ENCODE results near the gene EPN1. TPM values are rescaled to one million over a fixed set of nuclear protein-coding genes. Genes with fewer than 3 reads are reported as not detected.
A peak's percentile ranks its signal among the peaks of the same experiment; 100 is the strongest.

The EPN1 gene
- total and polyA plus RNA-seq, 9 of the 15 experiments (the other 6 are each of a cell fraction or from before 2014, with no cell fraction given) = 0.08 to 138 (median 12.7) TPM

DNA sequence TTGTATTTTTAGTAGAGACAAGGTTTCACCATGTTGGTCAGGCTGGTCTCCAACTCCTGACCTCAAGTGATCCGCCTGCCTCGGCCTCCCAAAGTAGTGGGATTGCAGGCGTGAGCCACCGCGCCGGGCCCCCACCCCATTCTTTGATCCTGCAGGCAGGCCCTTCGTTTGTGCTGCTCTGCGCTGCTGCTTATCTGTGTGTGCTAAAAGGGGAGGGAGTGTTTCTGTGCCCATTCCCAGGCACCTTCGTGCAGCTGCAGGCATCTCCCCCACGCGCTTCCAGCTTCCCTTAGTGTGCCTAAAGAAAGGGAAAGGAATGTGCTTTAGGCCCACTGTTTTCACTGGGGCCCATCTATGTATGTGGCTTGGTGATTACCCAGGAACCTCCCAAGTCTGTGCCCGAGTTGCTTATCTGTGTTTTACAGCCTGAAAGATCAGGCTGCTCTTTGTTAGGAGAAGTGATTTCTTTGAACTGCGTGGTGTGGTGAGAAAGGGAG, 27.2 kb downstream of the EPN1 start:
- H2AFZ ChIP-seq (ENCODE audit: low read depth, low read length) = no peak overlapping the region
- H3K4me3 ChIP-seq = no peak overlapping the region
- H3K9ac ChIP-seq (ENCODE audit: insufficient read depth in 1 of 2, low read depth in 2 of 2, low read length in 2 of 2) = peak overlapping the region in 1 of 2 experiments; percentile 36; a peak in 1 of 4 replicates
- peaks cover 28% of the 10 kb centered on the region for H4K20me1 ChIP-seq (replicated peaks; ENCODE audit: control insufficient read depth, insufficient read depth, low read length)
- ChIA-PET POLR2A (interaction anchor here (0.5 to 1.2 kb wide), 5 partner anchors 19 to 48 kb away, joined by 3 to 6 read pairs (median 3); partner anchors contain the start of gene U2AF2), CTCF (ENCODE audit: low intra/inter-chr PET ratio) (no interaction called here)
- H3K27ac ChIP-seq (ENCODE audit: extremely low read depth, low read depth, low read length) = no peak overlapping the region
- BruUV-seq (replicated peaks) = no TSS peak
- peaks cover 10 to 28% of the 10 kb centered on the region in 2 experiments; a peak in 4 of 5 replicates for H3K4me1 ChIP-seq (replicated peaks in 1 of 2; ENCODE audit: control insufficient read depth in 2 of 2, insufficient read depth in 2 of 2, low read length in 2 of 2)
- H3K36me3 ChIP-seq (ENCODE audit: control insufficient read depth, insufficient read depth, low read length) = peaks cover 34% of the 10 kb centered on the region; the same call in 2 of the 3 replicates
- no peaks in the 10 kb centered on the region; the same call in 1 of the 2 replicates for H3K9me3 ChIP-seq (replicated peaks; ENCODE audit: control insufficient read depth, insufficient read depth, low read depth, low read length)
- FAIRE-seq = peak; percentile 98
- peak; percentile 85 for ATAC-seq
- no peaks in the 10 kb centered on the region for H3K79me2 ChIP-seq (ENCODE audit: control insufficient read depth, insufficient read depth, low read length)
- H3K4me2 ChIP-seq (ENCODE audit: insufficient read depth, low read length) = peak overlapping the region; percentile 33; the same call in 1 of the 2 replicates
- WGBS (ENCODE audit: insufficient coverage, low coverage, missing lambda C conversion rate) = 0% methylated on average over 13 of the region's 13 CpGs
- no peaks in the 10 kb centered on the region for H3K27me3 ChIP-seq (ENCODE audit: control insufficient read depth in 2 of 2, insufficient read depth in 2 of 2, low read length in 2 of 2)
- in situ Hi-C loops (cut with MboI) (no loop called here), intact Hi-C loops (cut with micrococcal nuclease) (loop anchor here (10.0 kb wide), 1 partner anchor 103 kb away; no protein-coding TSS in a partner anchor)
- peaks cover 4% of the 10 kb centered on the region for H3K9me1 ChIP-seq (ENCODE audit: control insufficient read depth, insufficient read depth, low read length)
- DNase-seq (ENCODE audit: extremely low read depth in 1 of 4, low spot score in 3 of 4) = peak; percentile 67 to 86 (median 76)
- no peak for TF ChIP-seq KLF6 (CRISPR knock-in tag; IDR thresholded peaks at IDR 0.05; ENCODE audit: borderline replicate concordance)
- TF ChIP-seq, protein P1, sequence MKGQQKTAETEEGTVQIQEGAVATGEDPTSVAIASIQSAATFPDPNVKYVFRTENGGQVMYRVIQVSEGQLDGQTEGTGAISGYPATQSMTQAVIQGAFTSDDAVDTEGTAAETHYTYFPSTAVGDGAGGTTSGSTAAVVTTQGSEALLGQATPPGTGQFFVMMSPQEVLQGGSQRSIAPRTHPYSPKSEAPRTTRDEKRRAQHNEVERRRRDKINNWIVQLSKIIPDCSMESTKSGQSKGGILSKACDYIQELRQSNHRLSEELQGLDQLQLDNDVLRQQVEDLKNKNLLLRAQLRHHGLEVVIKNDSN (CRISPR knock-in tag; IDR thresholded peaks at IDR 0.05) = no peak
- TF ChIP-seq EWSR1 (IDR thresholded peaks at IDR 0.05; ENCODE audit: borderline replicate concordance, low read depth, partially characterized antibody) = no peak
- peak; percentile 92 for TF ChIP-seq BCOR (IDR thresholded peaks at IDR 0.05)
- no peak for TF ChIP-seq CHD4 (IDR thresholded peaks at IDR 0.05; ENCODE audit: insufficient read depth, insufficient replicate concordance, low read depth, low read length, poor library complexity, severe bottlenecking)
- no peak for TF ChIP-seq ZNF24 (IDR thresholded peaks at IDR 0.05)
- TF ChIP-seq L3MBTL2 (IDR thresholded peaks at IDR 0.05) = peak; percentile 89
- TF ChIP-seq ZNF282 (CRISPR knock-in tag; IDR thresholded peaks at IDR 0.05) = no peak
- TF ChIP-seq TARDBP (IDR thresholded peaks at IDR 0.05) = peak; percentile 65; the same call in 1 of the 2 replicates
- TF ChIP-seq HDAC2 (IDR thresholded peaks at IDR 0.05) = peak; percentile 99
- peak; percentile 81 for TF ChIP-seq LEF1 (IDR thresholded peaks at IDR 0.05)
- no peak for TF ChIP-seq MAFK (IDR thresholded peaks at IDR 0.05; ENCODE audit: low read length)
- peak in 1 of 2 experiments; percentile 53; a peak in 1 of 4 replicates for TF ChIP-seq TEAD1 (CRISPR knock-in tag; IDR thresholded peaks at IDR 0.05)
- TF ChIP-seq SUPT5H (IDR thresholded peaks at IDR 0.05) = no peak
- TF ChIP-seq SRSF3 (IDR thresholded peaks at IDR 0.05; ENCODE audit: insufficient read depth, low read length) = no peak
- TF ChIP-seq FOSL1 (tag; conservative IDR thresholded peaks at IDR 0.05) = peak; percentile 37; the same call in 1 of the 2 replicates
- no peak for TF ChIP-seq ZNF561 (CRISPR knock-in tag; conservative IDR thresholded peaks at IDR 0.05)
- peak; percentile 75 for TF ChIP-seq SMARCC2 (IDR thresholded peaks at IDR 0.05; ENCODE audit: low read depth)
- TF ChIP-seq SREBF1 (IDR thresholded peaks at IDR 0.05; ENCODE audit: borderline replicate concordance, low read depth, low read length) = no peak
- peak; percentile 82 for TF ChIP-seq STAT5A (IDR thresholded peaks at IDR 0.05; ENCODE audit: borderline replicate concordance, low read length)
- no peak for TF ChIP-seq RB1 (IDR thresholded peaks at IDR 0.05; ENCODE audit: low read depth)
- peak in 1 of 2 experiments; percentile 70; a peak in 1 of 4 replicates for TF ChIP-seq TBL1XR1 (IDR thresholded peaks at IDR 0.05; ENCODE audit: low read length in 2 of 2)
- peak; percentile 94; the same call in 1 of the 2 replicates for TF ChIP-seq PHF21A (IDR thresholded peaks at IDR 0.05; ENCODE audit: borderline replicate concordance, low read depth)
- TF ChIP-seq, protein P2, sequence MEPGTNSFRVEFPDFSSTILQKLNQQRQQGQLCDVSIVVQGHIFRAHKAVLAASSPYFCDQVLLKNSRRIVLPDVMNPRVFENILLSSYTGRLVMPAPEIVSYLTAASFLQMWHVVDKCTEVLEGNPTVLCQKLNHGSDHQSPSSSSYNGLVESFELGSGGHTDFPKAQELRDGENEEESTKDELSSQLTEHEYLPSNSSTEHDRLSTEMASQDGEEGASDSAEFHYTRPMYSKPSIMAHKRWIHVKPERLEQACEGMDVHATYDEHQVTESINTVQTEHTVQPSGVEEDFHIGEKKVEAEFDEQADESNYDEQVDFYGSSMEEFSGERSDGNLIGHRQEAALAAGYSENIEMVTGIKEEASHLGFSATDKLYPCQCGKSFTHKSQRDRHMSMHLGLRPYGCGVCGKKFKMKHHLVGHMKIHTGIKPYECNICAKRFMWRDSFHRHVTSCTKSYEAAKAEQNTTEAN (CRISPR knock-in tag; IDR thresholded peaks at IDR 0.05) = no peak
- no peak for TF ChIP-seq ZNF146 (CRISPR knock-in tag; IDR thresholded peaks at IDR 0.05; ENCODE audit: unreplicated experiment)
